ENCODE measurements around the gene PFKP.

PFKP gene

GRCh38 chr10:3148041-3148440, 80.7 kb downstream of the PFKP start:
- H3K27me3 ChIP-seq (ENCODE audit: insufficient read depth, low read length, poor library complexity): no peaks in the 10 kb centered on the region
- ATAC-seq (ENCODE audit: insufficient read depth, low read depth): no peak
- H3K36me3 ChIP-seq (ENCODE audit: insufficient read depth, low read length): peaks cover 79% of the 10 kb centered on the region
- no peak overlapping the region for H3K4me2 ChIP-seq (ENCODE audit: insufficient read depth, low read length)
- H4K20me1 ChIP-seq (ENCODE audit: insufficient read depth, low read length): 0 out of 2 replicates have a peak, but pooled peaks cover 2% of the 10 kb centered on the region
- no peak for TF ChIP-seq EZH2 (IDR thresholded peaks at IDR 0.05; ENCODE audit: borderline replicate concordance, low read depth, low read length, severe bottlenecking)
- TF ChIP-seq, protein P1, sequence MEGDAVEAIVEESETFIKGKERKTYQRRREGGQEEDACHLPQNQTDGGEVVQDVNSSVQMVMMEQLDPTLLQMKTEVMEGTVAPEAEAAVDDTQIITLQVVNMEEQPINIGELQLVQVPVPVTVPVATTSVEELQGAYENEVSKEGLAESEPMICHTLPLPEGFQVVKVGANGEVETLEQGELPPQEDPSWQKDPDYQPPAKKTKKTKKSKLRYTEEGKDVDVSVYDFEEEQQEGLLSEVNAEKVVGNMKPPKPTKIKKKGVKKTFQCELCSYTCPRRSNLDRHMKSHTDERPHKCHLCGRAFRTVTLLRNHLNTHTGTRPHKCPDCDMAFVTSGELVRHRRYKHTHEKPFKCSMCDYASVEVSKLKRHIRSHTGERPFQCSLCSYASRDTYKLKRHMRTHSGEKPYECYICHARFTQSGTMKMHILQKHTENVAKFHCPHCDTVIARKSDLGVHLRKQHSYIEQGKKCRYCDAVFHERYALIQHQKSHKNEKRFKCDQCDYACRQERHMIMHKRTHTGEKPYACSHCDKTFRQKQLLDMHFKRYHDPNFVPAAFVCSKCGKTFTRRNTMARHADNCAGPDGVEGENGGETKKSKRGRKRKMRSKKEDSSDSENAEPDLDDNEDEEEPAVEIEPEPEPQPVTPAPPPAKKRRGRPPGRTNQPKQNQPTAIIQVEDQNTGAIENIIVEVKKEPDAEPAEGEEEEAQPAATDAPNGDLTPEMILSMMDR (IDR thresholded peaks at IDR 0.05; ENCODE audit: borderline replicate concordance, extremely low read depth, low read length, poor library complexity, severe bottlenecking): no peak
- DNase-seq: no peak
- no peaks in the 10 kb centered on the region for H3K4me1 ChIP-seq (ENCODE audit: insufficient read depth, low read length)
- H3K9ac ChIP-seq (ENCODE audit: low read depth, low read length): no peak overlapping the region
- no peaks in the 10 kb centered on the region for H3K79me2 ChIP-seq (ENCODE audit: insufficient read depth, low read length)
- no peak overlapping the region for H3K27ac ChIP-seq (ENCODE audit: low read length)
- no peak overlapping the region for H2AFZ ChIP-seq (ENCODE audit: low read depth, low read length)
- no peaks in the 10 kb centered on the region for H3K9me3 ChIP-seq (ENCODE audit: insufficient read depth, low read length, severe bottlenecking)
- H3K4me3 ChIP-seq (ENCODE audit: low read depth in 1 of 2, low read length in 2 of 2): no peak overlapping the region

GRCh38 chr10:3148994-3149393, 81.6 kb downstream of the PFKP start:
- Histone ChIP-seq H3K4me2 (ENCODE audit: insufficient read depth, low read length) (no peak overlapping the region), H4K20me1 (ENCODE audit: insufficient read depth, low read length) (0 out of 2 replicates have a peak, but pooled peaks cover 2% of the 10 kb centered on the region), H3K4me3 (ENCODE audit: low read depth in 1 of 2, low read length in 2 of 2) (no peak overlapping the region), H3K27ac (ENCODE audit: low read length) (no peak overlapping the region), H3K36me3 (ENCODE audit: insufficient read depth, low read length) (peaks cover 73% of the 10 kb centered on the region), H3K9me3 (ENCODE audit: insufficient read depth, low read length, severe bottlenecking) (no peaks in the 10 kb centered on the region), H3K27me3 (ENCODE audit: insufficient read depth, low read length, poor library complexity) (no peaks in the 10 kb centered on the region), H3K79me2 (ENCODE audit: insufficient read depth, low read length) (no peaks in the 10 kb centered on the region), H3K9ac (ENCODE audit: low read depth, low read length) (no peak overlapping the region), H2AFZ (ENCODE audit: low read depth, low read length) (no peak overlapping the region), H3K4me1 (ENCODE audit: insufficient read depth, low read length) (no peaks in the 10 kb centered on the region)
- ATAC-seq (ENCODE audit: insufficient read depth, low read depth): no peak
- no peak for DNase-seq
- TF ChIP-seq, protein P1 (IDR thresholded peaks at IDR 0.05; ENCODE audit: borderline replicate concordance, extremely low read depth, low read length, poor library complexity, severe bottlenecking): no peak

- no peaks in the 10 kb centered on the region for H3K9me3 ChIP-seq (ENCODE audit: insufficient read depth, low read length, severe bottlenecking)
- no peak for DNase-seq
- H3K4me1 ChIP-seq (ENCODE audit: insufficient read depth, low read length): no peaks in the 10 kb centered on the region
- H2AFZ ChIP-seq (ENCODE audit: low read depth, low read length): no peak overlapping the region
- H4K20me1 ChIP-seq (ENCODE audit: insufficient read depth, low read length): 0 out of 2 replicates have a peak, but pooled peaks cover 2% of the 10 kb centered on the region
- no peak overlapping the region for H3K9ac ChIP-seq (ENCODE audit: low read depth, low read length)
- no peak overlapping the region for H3K4me2 ChIP-seq (ENCODE audit: insufficient read depth, low read length)
- no peaks in the 10 kb centered on the region for H3K27me3 ChIP-seq (ENCODE audit: insufficient read depth, low read length, poor library complexity)
- H3K79me2 ChIP-seq (ENCODE audit: insufficient read depth, low read length): no peaks in the 10 kb centered on the region
- H3K36me3 ChIP-seq (ENCODE audit: insufficient read depth, low read length): peaks cover 78% of the 10 kb centered on the region
- TF ChIP-seq EZH2 (IDR thresholded peaks at IDR 0.05; ENCODE audit: borderline replicate concordance, low read depth, low read length, severe bottlenecking): no peak
- TF ChIP-seq, protein P1 (IDR thresholded peaks at IDR 0.05; ENCODE audit: borderline replicate concordance, extremely low read depth, low read length, poor library complexity, severe bottlenecking): no peak
- H3K4me3 ChIP-seq (ENCODE audit: low read depth in 1 of 2, low read length in 2 of 2): no peak overlapping the region
- no peak for ATAC-seq (ENCODE audit: insufficient read depth, low read depth)
- no peak overlapping the region for H3K27ac ChIP-seq (ENCODE audit: low read length)
Observed at GRCh38 chr10:3149918-3150317, 82.6 kb downstream of the PFKP start.

DNA sequence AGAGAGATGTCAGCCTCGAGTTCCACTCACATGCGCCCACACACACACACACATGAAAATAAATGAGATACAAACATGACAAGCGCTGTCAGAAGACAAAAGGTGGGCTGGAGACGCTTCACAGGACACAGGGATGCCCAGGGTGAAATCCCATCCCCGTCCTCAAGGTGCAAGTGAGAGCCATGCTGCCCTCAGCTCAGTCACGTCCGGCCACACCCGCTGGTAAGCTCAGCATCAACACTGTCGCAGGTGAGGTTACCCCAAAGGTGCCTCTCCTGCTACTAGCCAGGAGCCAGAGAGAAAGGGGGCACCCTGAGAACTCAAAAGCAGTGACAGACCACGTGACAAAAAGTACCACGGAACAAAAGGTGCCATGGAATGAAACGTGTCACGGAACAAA, 83.0 kb downstream of the PFKP start:
- DNase-seq: no peak
- Histone ChIP-seq H4K20me1 (ENCODE audit: insufficient read depth, low read length) (0 out of 2 replicates have a peak, but pooled peaks cover 2% of the 10 kb centered on the region), H3K27me3 (ENCODE audit: insufficient read depth, low read length, poor library complexity) (no peaks in the 10 kb centered on the region), H2AFZ (ENCODE audit: low read depth, low read length) (no peak overlapping the region), H3K4me2 (ENCODE audit: insufficient read depth, low read length) (no peak overlapping the region), H3K36me3 (ENCODE audit: insufficient read depth, low read length) (peaks cover 78% of the 10 kb centered on the region), H3K4me3 (ENCODE audit: low read depth in 1 of 2, low read length in 2 of 2) (no peak overlapping the region), H3K27ac (ENCODE audit: low read length) (no peak overlapping the region), H3K79me2 (ENCODE audit: insufficient read depth, low read length) (no peaks in the 10 kb centered on the region), H3K4me1 (ENCODE audit: insufficient read depth, low read length) (no peaks in the 10 kb centered on the region), H3K9me3 (ENCODE audit: insufficient read depth, low read length, severe bottlenecking) (no peaks in the 10 kb centered on the region), H3K9ac (ENCODE audit: low read depth, low read length) (no peak overlapping the region)
- TF ChIP-seq EZH2 (IDR thresholded peaks at IDR 0.05; ENCODE audit: borderline replicate concordance, low read depth, low read length, severe bottlenecking): no peak
- TF ChIP-seq, protein P1 (IDR thresholded peaks at IDR 0.05; ENCODE audit: borderline replicate concordance, extremely low read depth, low read length, poor library complexity, severe bottlenecking): no peak
- ATAC-seq (ENCODE audit: insufficient read depth, low read depth): no peak
